Ascending aorta (tissue), 2 donors: Measurements from ENCODE around the gene AKAP5. TPM values are rescaled to one million over a fixed set of nuclear protein-coding genes. Genes with fewer than 3 reads are reported as not detected.
A peak's percentile ranks its signal among the peaks of the same experiment; 100 is the strongest.

Source experiments
- DNase-seq, 2 donors: peaks; one replicate each; pipeline ENCODE4 v3.0.0-alpha.2; 2019; ENCODE audit warnings: low spot score in 2 of 2
- H3K27ac ChIP-seq, 2 donors: fragments of 200-600 bp; sonication (generic); one replicate each; pipeline ENCODE4 v1.5.1; 2016 to 2017; ENCODE audit warnings: mild to moderate bottlenecking in 1 of 2
- H3K27me3 ChIP-seq: fragments of 200-600 bp; sonication (generic); one replicate; pipeline ENCODE4 v1.5.1; 2017
- H3K36me3 ChIP-seq, 2 donors: fragments of 200-600 bp; sonication (generic); one replicate each; pipeline ENCODE4 v1.5.1; 2016
- H3K4me1 ChIP-seq, 2 donors: fragments of 200-600 bp; sonication (generic); one replicate each; pipeline ENCODE4 v1.5.1; 2016 to 2017; ENCODE audit warnings: mild to moderate bottlenecking in 1 of 2
- H3K4me3 ChIP-seq, 2 donors: fragments of 200-600 bp; sonication (generic); one replicate each; pipeline ENCODE4 v1.5.1; 2016 to 2017; ENCODE audit warnings: mild to moderate bottlenecking in 1 of 2
- H3K9me3 ChIP-seq, 2 donors: fragments of 200-600 bp; sonication (generic); one replicate each; pipeline ENCODE4 v1.5.1; 2016
- intact Hi-C: fragments of 100-400 bp; cut with DNase I; formaldehyde crosslinking; loops from one replicate; pipeline ENCODE4 v1.15.1; 2023
- total RNA-seq: library from RNA; depleted of rRNA; stranded (reverse); fragments of >200 nt; gene quantifications from one replicate; pipeline ENCODE4 v1.1.0, GENCODE V29; 2016
- TF ChIP-seq, protein P1 (sequence below), 3 experiments: fragments of 200-600 bp in 2 of 3; fragments of 450-650 bp in 1 of 3; sonication (generic) in 2 of 3; IDR thresholded peaks; one replicate each; pipeline ENCODE4 v1.5.1; 2016 to 2019; ENCODE audit warnings: antibody characterized with exemption in 3 of 3, mild to moderate bottlenecking in 1 of 3, moderate library complexity in 1 of 3

Gene AKAP5, protein sequence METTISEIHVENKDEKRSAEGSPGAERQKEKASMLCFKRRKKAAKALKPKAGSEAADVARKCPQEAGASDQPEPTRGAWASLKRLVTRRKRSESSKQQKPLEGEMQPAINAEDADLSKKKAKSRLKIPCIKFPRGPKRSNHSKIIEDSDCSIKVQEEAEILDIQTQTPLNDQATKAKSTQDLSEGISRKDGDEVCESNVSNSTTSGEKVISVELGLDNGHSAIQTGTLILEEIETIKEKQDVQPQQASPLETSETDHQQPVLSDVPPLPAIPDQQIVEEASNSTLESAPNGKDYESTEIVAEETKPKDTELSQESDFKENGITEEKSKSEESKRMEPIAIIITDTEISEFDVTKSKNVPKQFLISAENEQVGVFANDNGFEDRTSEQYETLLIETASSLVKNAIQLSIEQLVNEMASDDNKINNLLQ
- 0.11 TPM for total RNA-seq

DNA sequence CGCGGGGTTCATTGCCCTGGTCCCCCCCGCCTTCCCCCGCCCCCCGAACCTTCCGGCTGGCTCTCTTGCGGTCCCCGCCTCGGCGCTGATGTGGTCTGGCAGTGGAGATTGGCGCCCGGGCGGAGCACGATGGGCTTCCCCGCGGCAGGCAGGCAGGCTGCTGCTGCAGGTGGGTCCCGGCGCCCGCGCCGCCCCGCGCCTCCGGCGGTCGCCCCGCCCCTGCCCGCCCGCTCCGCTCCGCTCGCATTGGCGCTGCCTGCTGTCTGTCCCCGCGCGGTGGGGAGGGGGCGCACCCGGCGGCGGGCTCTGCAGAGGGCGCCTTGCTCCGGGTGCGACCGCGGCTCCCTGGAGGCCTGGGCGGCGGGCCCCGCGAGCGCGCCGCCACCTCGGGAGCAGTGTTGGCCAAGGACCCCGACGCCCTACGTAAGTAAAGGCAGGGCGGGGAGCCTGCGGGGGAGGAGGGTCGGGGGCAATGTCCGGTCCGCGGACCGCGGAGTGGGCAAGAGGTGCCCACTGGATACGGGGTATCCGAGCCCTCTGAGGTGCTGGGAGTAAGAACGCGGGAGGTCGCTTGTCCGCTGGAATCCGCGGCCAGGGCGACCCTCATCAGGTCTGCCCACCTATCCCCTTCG is at the start of gene AKAP5:
Gene AKAP5, plus strand, starts transcription at position 309 of the 632 bp plus-strand sequence. CDS start 2,896 bp downstream, outside the sequence.
- H3K27ac ChIP-seq: peak within 1 kb of the TSS; percentile 78 to 79
- no peaks in the 10 kb centered on the region for H3K27me3 ChIP-seq
- TF ChIP-seq, protein P1, sequence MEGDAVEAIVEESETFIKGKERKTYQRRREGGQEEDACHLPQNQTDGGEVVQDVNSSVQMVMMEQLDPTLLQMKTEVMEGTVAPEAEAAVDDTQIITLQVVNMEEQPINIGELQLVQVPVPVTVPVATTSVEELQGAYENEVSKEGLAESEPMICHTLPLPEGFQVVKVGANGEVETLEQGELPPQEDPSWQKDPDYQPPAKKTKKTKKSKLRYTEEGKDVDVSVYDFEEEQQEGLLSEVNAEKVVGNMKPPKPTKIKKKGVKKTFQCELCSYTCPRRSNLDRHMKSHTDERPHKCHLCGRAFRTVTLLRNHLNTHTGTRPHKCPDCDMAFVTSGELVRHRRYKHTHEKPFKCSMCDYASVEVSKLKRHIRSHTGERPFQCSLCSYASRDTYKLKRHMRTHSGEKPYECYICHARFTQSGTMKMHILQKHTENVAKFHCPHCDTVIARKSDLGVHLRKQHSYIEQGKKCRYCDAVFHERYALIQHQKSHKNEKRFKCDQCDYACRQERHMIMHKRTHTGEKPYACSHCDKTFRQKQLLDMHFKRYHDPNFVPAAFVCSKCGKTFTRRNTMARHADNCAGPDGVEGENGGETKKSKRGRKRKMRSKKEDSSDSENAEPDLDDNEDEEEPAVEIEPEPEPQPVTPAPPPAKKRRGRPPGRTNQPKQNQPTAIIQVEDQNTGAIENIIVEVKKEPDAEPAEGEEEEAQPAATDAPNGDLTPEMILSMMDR (IDR thresholded peaks at IDR 0.05): no peak
- no peaks in the 10 kb centered on the region for H3K9me3 ChIP-seq
- intact Hi-C loops: loop anchor here (2.0 kb wide), 2 partner anchors 21 to 35 kb away; no protein-coding TSS in a partner anchor
- DNase-seq: peak in 1 of 2 donors; percentile 77
- peak within 1 kb of the TSS; percentile 76 to 82 for H3K4me3 ChIP-seq
- H3K36me3 ChIP-seq: no peaks in the 10 kb centered on the region
- H3K4me1 ChIP-seq: peaks cover 0 to 3% of the 10 kb centered on the region in 2 donors

DNA sequence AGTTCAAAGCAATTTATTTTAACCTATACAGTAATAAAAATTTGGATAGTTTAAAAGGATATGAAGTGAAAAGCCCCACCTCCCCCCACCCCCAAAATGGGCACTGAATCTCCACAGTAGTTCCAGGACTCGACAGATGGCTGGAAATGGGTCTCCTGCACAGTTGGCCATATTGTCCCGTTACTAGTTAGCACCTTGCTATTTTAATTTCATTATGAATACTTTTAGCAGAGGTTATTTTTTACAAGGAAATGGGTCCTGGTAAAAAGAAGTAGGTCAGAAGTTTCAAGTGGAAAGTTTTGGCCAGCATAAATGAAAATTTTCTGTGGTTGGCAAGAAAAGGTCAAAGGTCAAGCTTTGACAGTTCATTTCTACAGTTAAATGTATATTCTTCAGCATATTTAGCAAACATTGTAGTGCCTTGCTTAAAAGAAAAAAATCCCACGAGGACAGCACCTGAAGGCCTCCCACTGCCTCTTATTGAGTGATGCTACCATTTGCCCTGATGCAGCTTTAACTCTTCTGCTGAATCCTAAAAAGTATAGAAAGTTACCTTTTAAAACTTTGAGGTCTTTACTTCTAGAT is 48.9 kb upstream of the AKAP5 start:
- Histone ChIP-seq H3K27ac (no peak overlapping the region), H3K4me1 (no peaks in the 10 kb centered on the region), H3K27me3 (no peaks in the 10 kb centered on the region), H3K9me3 (no peaks in the 10 kb centered on the region), H3K4me3 (no peak overlapping the region), H3K36me3 (peaks cover 41 to 75% of the 10 kb centered on the region in 2 donors)
- DNase-seq: no peak
- TF ChIP-seq, protein P1 (IDR thresholded peaks at IDR 0.05): no peak
- intact Hi-C loops: no loop called here

DNA sequence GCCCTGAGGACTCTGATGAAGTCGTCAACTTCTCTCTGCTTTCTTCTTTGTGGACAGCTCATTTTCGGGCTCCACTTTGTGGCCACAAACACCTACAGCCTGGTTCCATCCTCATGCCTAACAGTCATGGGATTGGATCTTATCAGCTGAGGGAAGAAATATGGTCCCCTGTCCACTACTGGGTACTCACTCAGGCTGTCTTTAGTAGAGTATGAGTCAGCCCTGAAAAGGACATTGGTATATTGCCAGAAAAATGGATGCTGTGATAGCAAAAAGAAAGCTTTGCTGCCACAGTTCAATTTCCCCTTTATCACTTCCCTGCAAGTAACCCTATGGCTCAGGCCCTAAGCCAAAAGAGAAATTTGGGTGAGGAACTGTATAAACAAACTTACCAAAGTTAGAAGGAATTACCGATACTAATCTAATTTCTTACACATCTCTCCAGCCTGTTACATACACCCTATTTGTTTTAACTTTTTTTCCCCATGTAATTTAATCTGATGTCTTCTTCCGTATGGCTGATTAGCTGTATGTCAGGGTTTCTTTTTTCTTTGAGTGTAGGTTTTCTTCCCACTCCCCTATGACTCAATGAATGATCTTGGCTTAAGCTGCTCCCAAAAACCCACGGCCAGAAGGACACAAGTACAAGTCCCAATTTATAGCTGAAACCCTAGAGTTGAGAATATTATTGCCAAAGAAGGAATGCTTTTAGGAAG is 48.1 kb upstream of the AKAP5 start:
- Histone ChIP-seq H3K4me3 (no peak overlapping the region), H3K27me3 (no peaks in the 10 kb centered on the region), H3K4me1 (no peaks in the 10 kb centered on the region), H3K9me3 (no peaks in the 10 kb centered on the region), H3K27ac (no peak overlapping the region), H3K36me3 (peaks cover 42 to 82% of the 10 kb centered on the region in 2 donors)
- intact Hi-C loops: no loop called here
- TF ChIP-seq, protein P1 (IDR thresholded peaks at IDR 0.05): no peak
- no peak for DNase-seq

DNA sequence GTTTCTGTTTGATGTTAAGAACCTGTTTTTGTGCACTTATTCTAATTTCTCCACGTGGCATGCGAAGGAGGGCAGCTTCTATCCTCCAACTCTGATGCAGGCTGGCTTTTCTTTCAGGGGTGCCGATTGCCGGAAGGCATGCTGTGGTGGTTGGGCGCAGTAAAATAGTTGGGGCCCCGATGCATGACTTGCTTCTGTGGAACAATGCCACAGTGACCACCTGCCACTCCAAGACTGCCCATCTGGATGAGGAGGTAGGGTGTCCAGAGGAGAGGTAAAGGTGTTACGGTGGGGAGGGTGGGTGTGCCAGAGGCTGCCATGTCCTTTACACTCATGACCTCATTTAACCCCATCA is 47.6 kb upstream of the AKAP5 start:
- H3K4me1 ChIP-seq: no peaks in the 10 kb centered on the region
- intact Hi-C loops: no loop called here
- DNase-seq: no peak
- H3K27me3 ChIP-seq: no peaks in the 10 kb centered on the region
- H3K4me3 ChIP-seq: no peak overlapping the region
- H3K36me3 ChIP-seq: peaks cover 42 to 86% of the 10 kb centered on the region in 2 donors
- no peak overlapping the region for H3K27ac ChIP-seq
- TF ChIP-seq, protein P1 (IDR thresholded peaks at IDR 0.05): no peak
- no peaks in the 10 kb centered on the region for H3K9me3 ChIP-seq

DNA sequence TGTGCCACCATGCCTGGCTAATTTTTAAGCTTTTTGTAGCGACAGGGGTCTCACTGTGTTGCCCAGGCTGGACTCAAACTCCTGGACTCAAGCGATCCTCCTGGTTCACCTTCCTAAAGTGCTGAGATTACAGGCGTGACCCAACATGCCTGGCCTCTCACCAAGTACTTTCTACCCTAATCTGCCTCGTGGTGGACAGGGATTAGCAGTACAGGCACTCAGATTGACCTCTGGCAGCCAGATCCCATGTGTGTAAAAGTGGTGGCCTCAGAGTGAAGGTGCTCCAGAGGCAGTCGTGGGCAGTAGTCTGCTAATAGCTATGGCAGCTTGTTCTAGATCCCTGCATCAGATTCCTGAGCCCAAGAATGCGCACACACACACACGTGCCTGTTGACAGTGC is 46.3 kb upstream of the AKAP5 start:
- DNase-seq: no peak
- TF ChIP-seq, protein P1 (IDR thresholded peaks at IDR 0.05): no peak
- Histone ChIP-seq H3K4me3 (no peak overlapping the region), H3K27me3 (no peaks in the 10 kb centered on the region), H3K9me3 (no peaks in the 10 kb centered on the region), H3K27ac (no peak overlapping the region), H3K36me3 (peaks cover 40 to 81% of the 10 kb centered on the region in 2 donors), H3K4me1 (no peaks in the 10 kb centered on the region)
- intact Hi-C loops: no loop called here
